Measurements from ENCODE around the gene PEMT.
"Not testable (repeated sequence)": the region's sequence is repeated elsewhere in the genome, so short reads cannot be mapped to it uniquely, and the experiment has no call there.

PEMT gene

DNA sequence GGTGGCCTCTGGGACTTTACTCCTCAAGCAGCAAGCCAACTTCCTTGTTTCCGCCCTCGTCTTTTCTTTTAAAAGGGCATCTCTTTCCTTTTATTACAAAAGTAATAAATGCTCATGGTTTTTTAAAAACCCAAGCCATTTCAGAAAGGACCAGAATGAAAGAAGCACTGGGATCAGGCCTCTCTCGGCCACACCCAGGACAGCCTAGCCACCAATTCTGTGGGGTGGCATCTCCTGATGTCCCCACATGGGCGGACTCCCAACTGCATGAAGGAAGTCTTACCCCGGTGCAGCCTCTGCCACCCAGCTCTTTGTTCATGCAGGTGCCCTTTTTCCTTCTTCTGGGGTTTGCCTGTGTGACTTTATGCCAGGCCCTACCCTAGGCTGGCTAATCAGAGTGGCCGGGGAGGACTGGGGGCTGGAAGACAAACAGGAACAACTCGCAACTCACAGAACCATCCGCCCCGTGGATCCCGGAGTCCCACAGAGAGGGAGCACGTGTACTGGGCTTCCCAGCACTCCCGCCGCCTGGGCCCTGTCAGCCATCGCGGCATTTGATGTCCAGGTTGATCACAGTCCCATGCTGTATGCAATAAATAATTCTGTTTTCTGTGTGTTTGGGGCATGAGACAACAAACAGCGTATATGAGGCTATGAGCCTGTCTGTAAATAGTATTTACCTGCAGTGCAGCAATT, 92.8 kb downstream of the PEMT start:
- DNase-seq = no peak

DNA sequence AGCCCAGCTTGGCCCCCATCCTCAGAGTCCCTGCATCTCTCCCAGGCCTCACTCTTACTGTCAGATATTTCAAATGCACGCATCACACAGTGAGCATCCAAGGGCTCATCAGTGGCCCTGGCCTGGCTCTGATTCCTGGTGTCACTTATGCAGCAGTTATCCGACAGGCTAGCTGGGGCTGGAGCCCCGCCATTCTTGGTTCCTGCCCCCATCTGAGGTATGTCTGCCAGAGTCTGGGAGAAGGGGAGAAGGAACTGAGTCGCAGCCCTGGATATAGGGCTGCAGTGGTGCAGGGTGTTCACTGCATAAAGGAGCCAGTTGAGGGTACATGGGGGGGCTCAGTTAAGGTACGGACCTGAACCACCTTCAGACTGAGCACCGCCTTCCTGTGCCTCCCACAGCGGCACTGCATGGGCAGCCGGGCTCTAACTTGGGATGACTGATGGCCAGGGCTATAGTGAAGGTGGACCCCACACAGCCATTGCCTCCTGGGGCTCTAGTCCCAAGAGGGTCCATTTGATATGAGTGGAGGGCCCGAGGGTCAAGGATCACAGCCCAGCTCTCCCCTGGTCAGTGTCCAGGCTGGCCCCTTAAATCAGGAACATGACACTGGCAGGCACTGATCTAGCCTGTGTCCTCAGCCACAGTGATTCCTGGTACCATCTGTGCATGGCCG, 93.5 kb downstream of the PEMT start:
- DNase-seq = no peak

DNA sequence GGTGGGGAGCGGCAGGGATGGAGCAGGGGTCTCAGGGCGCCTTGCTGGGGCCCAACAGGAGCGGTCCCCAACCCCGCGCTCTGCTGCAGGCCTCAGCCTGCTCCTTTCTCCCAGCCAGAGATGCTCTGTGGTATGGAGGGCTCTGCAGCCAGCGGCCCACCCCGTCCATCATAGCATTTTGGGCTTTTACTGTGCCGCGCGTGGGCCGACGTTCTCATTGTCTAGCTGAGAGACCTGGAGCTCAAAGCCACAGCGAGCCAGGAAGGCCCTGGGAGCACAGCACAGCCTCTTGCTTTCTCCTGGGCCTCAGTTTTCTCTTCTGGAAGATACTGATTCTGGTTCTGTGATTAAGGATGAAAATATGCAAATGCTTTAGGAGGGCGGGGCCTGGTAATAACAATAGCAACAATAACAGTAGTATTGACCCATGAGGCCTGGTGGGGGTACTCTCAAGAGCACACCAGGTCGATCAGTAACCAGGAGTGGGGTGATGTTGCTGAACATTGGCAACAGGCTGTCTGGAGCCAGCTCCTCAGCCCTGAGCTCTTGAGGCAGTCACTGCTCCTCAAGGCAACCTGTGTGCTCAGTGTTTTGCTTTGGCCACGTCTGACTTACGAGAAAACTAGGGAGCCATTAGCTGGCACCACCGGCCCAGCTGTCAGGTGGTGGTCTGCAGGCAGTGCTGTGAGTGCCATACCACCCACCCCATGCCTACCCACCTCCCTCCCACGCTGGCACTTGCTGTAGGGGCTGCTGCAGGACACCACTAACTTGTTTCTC, 94.3 kb downstream of the PEMT start:
- no peak for DNase-seq

DNA sequence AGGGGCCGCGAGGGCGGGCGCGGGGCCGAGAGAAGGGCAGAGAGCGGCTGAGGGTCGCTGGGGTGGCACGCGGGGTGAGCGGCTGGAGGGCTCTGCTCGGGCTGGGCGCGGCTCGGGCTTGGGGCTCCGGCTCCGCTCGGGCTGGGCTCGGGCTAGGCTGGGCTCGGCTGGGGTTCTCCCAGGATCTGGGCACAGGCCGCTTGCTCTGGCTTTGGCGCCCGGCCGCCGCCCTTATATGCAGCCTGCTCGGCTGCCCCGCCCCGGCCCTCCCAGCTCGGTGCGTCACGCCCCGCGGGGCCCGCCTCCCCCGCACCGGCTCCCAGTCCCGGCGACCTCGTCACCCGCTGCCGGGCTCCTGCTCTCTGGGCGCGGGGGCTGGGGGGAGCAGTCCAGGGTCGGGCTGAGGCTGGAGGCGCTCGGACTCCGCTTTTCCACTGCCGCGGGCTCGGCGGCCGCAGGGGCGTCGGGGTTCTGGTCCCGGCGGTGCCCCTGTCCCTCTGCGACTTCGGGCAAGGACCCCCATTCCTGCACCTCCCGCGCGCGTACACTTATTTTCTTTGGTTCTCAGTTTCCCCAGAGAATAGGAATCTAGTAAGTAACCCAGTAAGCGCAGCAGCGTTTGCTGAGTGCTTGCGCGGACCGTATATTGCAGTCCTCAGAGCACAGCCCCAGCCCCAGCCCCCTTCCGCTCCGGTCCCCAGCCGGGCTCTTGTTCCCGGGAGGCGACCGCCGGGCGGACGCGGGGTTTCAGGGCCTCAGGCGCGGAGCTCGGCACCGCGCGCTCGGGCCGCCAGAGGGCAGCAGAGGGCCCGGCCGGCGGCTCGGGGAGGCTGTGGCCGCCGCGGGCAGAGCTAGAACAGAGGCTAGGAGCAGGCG, 95.1 kb downstream of the PEMT start, which contains the start of gene RASD1:
Gene RASD1 (minus strand): TSS at position 207 of the 876 bp plus-strand sequence. CDS start 214 bp downstream, outside the sequence.
- DNase-seq = peak; percentile 93 to 98 (median 96)

DNA sequence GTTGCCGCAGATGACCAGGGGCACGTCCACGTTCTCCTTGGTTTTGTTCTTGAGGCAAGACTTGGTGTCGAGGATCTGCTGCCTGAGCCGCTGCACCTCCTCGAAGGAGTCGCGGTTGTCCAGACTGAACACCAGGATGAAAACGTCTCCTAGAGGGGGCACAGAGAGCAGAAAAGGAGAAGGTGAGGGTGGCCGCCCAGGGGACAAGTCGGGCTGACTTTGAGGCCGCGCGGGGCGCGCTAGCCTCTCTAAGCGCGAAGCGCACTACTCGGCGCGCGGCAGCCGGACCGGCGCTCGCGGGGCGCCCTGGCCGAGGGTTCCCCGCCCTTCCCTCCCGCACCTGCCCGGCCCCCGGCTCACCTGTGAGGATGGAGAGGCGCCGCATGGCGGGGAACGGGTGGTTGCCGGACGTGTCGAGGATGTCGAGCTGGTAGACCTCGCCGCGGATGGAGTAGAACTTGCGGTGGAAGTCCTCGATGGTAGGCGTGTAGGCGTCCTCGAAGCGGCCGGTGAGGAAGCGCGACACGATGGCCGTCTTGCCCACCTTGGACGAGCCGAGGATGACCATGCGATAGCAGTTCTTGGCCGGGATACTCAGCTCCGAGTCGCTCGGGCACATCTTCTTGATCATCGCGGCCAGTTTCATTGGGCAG, 95.8 kb downstream of the PEMT start:
- peak in 2 of 3 donors; percentile 22 to 44 for DNase-seq

DNA sequence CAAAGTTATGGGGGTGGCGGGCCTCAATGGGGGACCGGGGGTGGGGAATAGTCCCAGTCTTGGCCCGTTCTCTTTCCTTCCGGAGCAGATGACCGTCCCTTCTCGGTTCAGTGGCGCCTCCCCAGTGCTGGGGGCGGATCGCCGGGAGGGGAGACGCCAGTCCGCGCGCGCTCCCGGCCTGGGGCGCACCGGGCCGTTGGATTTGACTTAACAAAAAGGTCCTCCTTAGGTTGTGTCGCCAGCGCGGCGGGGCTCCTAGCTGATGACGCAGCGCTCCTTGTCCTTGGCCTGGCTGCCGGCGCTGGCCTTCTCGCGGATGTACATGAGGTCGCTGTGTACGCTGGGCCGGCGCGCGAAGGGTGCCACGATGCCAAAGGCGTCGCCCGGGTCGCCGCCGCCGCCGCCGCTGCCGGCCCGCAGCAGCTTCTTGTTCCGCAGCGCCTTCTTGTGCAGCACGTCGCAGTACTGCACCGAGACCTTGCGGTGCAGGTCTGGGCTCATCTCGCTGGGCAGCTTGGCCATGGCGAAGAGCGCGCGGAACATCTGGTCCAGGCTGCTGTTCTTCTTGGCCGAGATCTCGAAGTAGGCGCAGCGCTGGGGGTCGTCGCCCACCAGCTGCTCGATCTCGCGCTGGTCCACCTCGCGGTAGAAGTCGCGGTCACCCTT, 96.5 kb downstream of the PEMT start:
- peak; percentile 32 to 69 (median 51) for DNase-seq

DNA sequence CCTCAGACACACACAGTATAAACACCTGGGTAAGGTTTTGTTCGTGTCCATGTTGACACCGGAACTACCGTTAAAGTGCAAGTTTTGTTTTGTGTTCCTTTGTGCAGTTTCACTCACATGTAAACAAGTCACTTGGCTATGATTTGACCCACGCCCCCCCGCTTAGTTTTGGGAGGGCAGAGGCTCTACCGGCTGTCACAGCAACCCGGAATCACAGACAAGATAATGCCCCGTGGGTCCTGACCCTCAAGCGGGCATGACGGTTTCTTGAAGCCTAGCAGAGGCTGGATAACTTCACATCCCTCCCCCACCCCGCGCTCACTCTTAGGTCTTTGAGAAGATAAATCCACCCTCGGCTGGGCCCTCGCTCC, 97.0 kb downstream of the PEMT start:
- no peak for DNase-seq

DNA sequence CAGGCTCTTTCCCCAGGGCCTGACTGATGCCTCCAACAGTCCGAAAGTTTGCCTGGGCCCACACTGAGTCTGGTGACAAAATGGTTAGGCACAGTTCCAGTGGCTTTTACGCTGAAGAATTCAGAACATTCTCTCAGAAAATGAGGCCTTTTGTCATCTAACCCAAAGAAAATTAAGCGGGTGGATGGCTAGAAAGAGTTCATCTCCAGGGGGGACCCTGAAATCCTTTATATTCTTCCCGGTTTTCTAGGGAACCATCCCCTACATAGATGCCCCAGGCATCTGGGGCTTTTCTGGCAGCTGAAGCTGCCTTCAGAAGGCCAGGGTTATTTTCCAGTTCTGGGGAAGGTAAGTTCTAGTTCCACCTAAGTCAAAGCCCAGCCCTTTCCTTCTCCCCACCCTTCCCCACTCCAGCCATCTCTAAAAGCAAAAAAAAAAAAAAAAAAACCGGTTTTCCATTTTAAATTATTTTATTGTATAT, 97.5 kb downstream of the PEMT start:
- DNase-seq = no peak

DNA sequence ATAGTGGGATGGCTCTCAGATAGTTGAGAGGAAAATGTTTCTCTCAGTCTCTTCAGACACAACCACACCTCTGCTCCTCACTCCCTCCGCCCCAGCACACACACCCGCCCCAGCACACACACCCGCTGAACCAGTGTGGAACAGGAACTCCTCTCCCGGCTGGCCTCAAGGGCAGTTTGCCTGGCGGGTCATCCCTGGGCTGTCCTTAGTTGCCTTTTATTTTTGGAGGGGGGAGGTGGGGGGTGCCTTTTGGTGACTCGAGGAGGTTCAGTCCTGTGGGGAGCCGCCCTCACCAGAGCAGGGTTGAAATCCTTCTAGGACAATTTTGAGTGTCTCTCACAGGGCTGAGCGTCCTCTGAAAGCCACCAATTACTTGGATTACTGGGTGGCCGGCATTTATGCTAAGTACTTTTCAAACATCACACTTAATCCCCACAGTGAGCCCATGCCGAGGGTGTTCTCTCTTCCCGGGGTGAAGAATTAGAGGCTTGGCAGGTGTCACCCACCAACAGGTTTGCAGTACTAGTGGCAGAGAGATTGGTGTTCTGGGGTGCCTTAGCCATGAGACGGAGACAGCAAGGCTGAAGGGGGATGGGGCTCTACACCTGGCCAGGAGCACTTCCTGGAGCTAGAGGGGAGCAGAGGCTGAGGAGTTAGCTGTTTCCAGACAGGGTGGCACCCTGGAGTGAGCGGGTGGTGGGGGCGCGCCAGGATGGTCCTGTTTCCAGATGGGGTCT, 98.1 kb downstream of the PEMT start:
- peak in 2 of 3 donors; percentile 7 to 29 for DNase-seq

DNA sequence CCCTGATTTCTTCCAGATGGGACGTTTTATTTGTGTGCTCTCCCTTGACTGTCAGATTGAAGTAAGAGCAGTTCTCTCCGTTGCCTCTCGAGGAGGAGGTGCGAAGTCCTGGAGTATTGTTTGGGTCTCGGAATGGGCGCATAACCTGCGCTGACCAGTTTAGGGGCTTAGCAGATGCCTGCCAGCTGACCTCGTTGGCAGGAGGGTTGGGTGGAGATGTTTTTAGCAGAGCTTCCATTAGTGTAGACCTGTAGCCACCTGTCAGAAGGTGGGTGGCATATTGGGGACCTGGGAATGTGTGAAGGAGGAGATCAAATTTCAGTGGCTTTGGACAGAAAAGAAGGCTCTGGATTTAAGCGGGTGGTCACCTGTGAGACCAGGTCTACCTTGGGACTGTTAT, 98.9 kb downstream of the PEMT start:
- no peak for DNase-seq

DNA sequence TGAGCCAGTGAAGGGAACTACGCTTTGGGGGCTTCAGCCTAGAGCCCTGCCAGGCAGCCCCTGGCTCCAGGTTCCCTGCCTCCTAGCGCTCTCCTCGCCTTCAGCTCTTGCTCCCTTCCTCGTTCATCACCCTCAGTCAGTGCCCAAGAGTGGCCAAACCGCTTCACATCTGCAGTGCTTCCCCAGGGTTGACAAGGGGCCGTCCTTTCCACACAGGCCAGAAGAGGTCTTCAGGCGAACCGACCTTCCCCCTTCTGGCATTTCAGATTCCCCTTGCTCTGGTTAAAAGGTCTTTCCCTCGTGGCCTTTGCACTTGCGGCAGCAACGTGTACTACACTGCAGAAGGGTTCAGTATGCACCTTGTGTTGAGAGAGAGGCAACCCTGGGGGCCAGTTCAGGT, 99.4 kb downstream of the PEMT start:
- DNase-seq = no peak

DNA sequence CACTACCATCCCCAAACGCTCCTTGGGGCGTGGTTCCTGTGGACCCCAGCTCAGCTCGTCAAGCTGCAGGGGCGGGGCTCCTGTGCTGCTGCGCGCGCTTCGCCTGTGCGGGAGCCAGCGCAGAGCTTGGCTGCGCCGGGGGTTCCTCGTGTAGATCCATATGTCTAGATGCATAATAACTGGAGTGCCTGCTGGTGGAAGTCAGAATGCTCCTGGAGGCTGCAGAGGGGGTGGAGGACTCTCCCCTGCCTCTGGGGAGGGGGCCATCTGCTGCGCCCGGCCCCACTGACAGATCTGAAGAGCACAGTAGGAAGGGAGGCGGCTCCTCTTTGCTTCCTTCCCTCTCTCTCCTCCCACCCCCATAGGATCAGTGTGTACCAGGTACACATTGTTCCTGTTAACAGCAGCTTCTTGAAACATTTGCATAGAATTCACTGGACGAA, 99.9 kb downstream of the PEMT start:
- no peak for DNase-seq

DNA sequence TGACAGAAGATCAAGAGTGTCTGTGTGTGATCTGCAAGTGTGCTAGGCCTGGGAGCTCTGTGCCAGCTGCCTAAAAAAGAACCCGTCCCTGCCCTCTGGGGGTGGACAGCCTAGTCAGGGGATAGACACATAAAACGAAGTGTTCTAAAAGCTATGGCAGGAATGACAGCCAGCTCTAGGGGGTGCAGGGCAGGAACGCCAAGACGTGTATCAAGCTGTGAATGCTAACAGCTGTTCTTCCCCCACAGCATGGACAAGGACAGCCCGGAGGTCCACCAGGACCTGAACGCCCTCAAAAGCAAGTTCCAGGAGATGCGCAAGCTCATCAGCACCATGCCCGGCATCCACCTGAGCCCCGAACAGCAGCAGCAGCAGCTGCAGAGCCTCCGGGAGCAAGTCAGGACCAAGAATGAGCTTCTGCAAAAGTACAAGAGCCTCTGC, 100.5 kb downstream of the PEMT start:
- no peak for DNase-seq

DNA sequence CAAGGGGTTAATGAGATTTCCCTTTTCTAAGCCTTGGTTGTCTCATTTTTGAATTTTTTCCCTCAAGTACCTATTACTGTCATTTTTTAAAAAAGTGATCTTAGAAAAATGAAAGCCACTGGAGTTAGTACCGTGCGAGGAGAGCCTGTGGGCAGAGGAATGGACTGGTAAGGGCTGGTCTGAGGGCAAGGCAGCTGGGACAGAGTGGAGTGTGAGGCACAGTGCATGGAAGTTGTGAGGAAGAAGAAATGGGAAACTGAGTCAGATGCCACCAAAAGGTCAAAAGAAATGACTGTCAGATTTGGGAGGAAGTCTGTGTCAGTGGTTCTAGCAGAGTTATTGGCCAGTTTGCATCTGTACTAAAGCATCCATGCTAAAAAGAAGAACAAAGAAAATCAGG, 103.5 kb downstream of the PEMT start:
- DNase-seq = no peak

DNA sequence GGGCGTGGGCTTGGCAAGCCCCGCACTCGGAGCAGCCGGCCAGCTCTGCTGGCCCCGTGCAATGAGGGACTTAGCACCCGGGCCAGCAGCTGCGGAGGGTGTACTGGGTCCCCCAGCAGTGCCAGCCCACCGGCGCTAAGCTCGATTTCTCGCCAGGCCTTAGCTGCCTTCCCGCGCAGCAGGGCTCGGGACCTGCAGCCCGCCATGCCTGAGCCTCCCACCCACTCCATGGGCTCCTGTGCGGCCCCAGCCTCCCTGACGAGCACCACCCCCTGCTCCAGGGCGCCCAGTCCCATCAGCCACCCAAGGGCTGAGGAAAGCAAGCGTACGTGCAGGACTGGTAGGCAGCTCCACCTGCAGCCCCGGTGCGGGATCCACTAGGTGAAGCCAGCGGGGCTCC, 105.1 kb downstream of the PEMT start:
- DNase-seq = not testable (repeated sequence)

DNA sequence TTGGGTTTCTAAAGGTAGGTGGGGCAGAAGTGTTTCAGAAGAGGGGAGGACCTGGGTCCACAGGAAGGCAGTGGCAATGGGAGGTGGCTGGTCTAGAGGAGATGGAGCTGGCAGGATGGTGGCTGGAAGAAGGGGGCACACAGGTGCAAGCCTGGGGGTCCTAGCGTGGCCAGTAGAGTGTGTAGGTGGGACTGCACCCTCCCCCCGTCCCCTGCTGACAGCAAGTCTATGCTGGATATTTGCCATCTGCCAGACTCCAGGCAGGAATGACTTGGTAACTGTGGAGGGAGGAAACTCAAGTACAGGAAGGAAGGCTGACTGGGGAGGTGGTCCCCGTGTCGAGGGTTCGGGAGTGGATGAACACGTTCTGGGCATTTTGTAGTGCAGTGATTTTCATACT, 106.1 kb downstream of the PEMT start:
- no peak for DNase-seq

DNA sequence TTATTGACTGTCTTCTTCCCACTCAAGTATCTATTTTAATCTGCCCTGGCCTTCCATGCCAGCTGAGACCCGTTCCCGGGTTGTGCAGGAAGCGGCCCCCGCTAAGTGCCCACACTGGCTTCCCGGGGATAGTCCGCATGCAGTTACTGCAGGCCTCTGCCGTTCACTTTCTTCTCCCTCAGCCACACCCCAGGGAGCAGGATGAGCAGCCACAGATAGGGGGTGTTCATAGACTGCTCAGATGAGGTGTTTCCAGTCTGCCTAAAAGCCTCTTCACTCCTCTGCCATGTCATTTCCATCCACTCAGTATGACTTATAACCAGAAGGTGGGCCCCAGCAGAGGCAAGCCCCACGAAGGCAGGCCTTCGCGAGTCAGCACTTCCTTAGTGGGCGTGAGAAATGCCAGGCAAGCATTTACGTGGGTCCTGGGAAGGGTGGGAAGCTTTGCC, 107.0 kb downstream of the PEMT start:
- peak; percentile 44 to 46 (median 45) for DNase-seq

DNA sequence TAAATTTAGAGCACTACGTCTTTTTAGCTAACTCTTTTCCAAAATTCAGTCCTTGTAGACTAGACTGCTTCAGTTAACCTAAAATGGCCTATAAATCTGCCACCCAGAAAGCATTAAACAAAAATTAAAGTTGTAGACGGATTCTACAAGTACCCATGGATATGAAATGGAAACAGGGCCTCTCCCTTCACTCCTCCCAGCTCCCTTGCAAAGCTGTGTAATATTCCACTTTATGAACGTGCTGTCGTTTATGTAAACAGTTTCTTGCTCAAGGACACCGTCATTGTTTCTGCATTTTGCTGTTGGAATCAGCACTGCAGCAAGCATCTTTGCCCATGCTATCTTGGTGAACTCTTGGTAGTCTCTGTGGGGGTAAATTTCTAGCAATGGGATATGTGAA, 109.6 kb downstream of the PEMT start:
- no peak for DNase-seq

DNA sequence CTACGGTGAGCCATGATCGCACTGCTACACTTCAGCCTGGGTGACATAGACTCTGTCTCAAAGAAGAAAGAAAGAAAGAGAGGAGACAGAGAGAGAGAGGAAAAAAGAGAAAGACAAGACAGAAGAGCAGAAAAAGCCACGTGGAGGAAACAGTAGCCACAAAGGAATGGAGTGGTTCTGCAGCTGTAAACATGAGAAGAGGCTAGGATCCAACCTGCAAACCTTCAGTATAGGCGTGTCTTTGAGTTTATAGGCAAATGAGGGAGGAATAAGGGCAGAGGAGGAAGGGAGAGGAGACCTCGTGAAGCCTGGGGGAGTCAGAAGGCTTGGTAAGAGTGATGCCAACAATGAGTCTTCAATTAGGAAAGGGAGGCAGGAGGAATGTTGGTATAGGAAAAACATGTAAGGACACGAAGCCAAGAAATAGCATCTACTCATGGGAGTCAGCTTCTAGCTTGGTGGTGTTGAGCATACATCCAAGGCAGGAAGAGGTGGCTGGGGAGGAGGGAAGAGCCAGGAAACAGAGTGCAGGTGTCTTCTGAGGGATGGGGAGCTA, 110.8 kb downstream of the PEMT start:
- DNase-seq = no peak

DNA sequence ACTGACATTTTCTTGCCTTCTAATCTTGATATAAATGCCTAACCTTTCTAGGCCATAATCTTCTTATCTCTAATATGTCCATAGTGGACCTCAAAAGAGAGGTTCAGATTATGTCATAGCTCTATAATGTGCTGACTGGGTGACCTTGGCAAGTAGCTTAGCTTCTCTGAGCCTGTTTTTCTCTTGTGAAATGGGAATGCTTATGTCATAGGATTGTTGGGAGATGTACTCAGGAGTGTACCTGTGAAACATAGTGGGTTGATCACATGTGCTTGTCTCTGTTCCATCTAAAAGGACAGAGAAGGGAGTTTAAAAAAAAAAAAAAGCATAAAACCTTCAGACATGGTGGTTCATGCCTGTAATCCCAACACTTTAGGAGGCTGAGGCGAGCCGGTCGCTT, 112.3 kb downstream of the PEMT start:
- DNase-seq = no peak
